T-helper 17 cell (primary cell): ENCODE results near the gene CSF2RB. TPM values are rescaled to one million over a fixed set of nuclear protein-coding genes. Genes with fewer than 3 reads are reported as not detected.
A peak's percentile ranks its signal among the peaks of the same experiment; 100 is the strongest.

ENCODE experiments used
- ATAC-seq: fragments of 150-1000 bp; cut with Tn5 transposase; 2 replicates; pipeline ENCODE4 v1.10.0; 2021; ENCODE audit warnings: mild to moderate bottlenecking, moderate library complexity
- DNase-seq, 3 donors: peaks; one replicate each; pipeline versions ENCODE4 v3.0.0 to v3.0.0-alpha.2; 2020 to 2021
- H3K9me3 ChIP-seq: one replicate; pipeline ENCODE4 v1.7.0; 2013; ENCODE audit warnings: low read length, mild to moderate bottlenecking; ENCODE audit not compliant: control insufficient read depth, poor library complexity, severe bottlenecking
- H3K27ac Mint-ChIP-seq: one replicate; pipeline ENCODE4 v1.8.0; 2022; ENCODE audit warnings: mild to moderate bottlenecking, moderate library complexity, mixed read lengths
- H3K27me3 Mint-ChIP-seq: one replicate; pipeline ENCODE4 v1.8.0; 2022; ENCODE audit warnings: mixed read lengths
- H3K36me3 Mint-ChIP-seq: one replicate; pipeline ENCODE4 v1.8.0; 2022; ENCODE audit warnings: low read depth, mixed read lengths
- H3K4me1 Mint-ChIP-seq: one replicate; pipeline ENCODE4 v1.8.0; 2022; ENCODE audit warnings: mild to moderate bottlenecking, mixed read lengths
- H3K4me3 Mint-ChIP-seq: one replicate; pipeline ENCODE4 v1.8.0; 2022; ENCODE audit warnings: mild to moderate bottlenecking, moderate library complexity, mixed read lengths
- total RNA-seq, 4 donors: library from RNA in 2 of 4; stranded (reverse) in 2 of 4; gene quantifications; one replicate each; pipeline ENCODE4 v1.2.3 and lab custom pipeline; 2022 to 2026

CSF2RB gene
- total RNA-seq, 2 donors from 2014 or later, result 5.1 to 8.0 TPM

DNA sequence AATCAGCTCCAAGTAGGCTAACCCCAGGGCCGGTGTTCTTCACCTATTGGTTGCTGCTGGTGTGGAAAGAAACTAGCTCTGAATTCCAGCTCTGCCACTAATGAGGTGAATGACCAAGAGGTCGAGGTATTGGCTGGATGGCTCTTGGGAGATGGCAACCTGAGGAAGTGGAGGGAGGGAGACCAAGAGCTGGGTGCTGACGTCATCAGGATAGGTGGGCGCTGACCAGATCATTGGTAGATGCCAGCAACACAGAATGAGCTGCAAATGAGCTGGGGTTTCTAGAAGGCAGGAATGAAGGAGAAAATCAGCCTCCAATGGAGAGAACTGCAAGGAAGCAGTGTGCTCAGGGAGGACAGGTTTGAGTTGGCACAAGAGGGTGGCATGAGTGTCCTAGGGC lies 14.7 kb upstream of the CSF2RB start:
- no peaks in the 10 kb centered on the region for H3K9me3 ChIP-seq
- H3K36me3 Mint-ChIP-seq, result peaks cover 5% of the 10 kb centered on the region
- ATAC-seq, result no peak
- DNase-seq, result no peak
- no peak overlapping the region for H3K27ac Mint-ChIP-seq
- peaks cover 7% of the 10 kb centered on the region for H3K27me3 Mint-ChIP-seq
- no peak overlapping the region for H3K4me3 Mint-ChIP-seq
- H3K4me1 Mint-ChIP-seq, result peaks cover 13% of the 10 kb centered on the region

DNA sequence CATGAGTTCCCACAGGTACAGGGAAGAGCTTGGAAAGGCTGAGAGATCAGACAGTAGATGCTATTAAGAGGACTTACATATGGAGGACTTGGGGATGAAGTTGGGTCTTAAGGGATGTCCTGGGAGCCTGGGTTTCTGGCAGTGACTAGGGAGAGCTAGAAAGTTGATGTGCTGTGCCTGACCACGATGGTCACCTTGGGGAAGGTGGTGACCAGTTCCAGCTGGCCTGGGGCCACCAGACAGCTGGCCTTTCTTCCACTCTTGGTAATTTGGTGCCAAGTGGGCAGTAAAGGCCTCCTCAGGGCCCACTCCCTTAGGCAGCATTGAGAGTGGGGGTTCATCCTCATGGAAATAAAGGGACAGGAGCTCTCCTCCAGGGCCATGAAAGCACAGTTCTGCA lies 13.9 kb upstream of the CSF2RB start:
- H3K9me3 ChIP-seq, result no peaks in the 10 kb centered on the region
- ATAC-seq (no peak), DNase-seq (no peak)
- Mint-ChIP-seq H3K27me3 (peaks cover 10% of the 10 kb centered on the region), H3K4me3 (no peak overlapping the region), H3K4me1 (peaks cover 13% of the 10 kb centered on the region), H3K36me3 (peaks cover 7% of the 10 kb centered on the region), H3K27ac (peak overlapping the region; percentile 1)

DNA sequence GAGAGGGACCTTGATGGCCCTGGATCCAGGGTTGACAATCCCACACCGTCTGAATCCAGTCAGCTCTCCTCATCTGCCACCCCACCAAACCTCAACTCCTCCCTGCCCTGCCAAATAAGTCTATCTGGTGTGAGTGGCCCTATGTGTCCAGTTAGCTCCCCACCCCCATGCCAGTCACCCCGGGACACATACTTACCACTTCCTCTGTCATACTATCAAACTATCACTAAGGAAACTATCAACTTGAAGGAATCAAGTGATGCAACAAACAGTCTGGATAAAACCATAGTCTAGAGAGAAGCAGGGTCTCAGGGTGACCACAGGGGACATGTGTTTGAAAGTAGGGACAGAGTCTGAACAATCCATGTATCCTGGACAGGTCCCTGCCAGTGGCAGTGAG lies 13.2 kb upstream of the CSF2RB start:
- peaks cover 7% of the 10 kb centered on the region for H3K36me3 Mint-ChIP-seq
- H3K4me3 Mint-ChIP-seq, result no peak overlapping the region
- H3K27ac Mint-ChIP-seq, result no peak overlapping the region
- no peaks in the 10 kb centered on the region for H3K9me3 ChIP-seq
- ATAC-seq, result no peak
- H3K4me1 Mint-ChIP-seq, result peaks cover 13% of the 10 kb centered on the region
- no peak for DNase-seq
- peaks cover 17% of the 10 kb centered on the region for H3K27me3 Mint-ChIP-seq

DNA sequence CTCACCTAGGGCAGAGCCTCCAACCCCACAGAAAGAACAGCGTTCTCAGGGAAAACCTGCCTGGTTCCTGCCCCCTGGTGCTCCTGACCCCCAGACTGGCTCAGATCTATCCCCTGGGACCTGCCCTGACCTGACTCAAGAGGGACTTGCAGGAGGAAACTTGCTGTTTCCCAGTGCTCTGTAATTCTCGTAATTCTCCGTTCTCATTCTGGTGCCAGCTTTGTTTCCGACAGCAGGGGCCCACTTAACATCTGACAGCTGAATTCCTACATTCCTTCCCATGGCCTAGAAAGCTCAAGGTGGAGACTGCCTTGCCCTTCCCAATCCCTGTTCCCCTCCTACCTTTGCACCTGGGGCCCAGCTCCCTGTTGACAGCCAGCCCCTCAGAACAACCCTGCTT lies 12.5 kb upstream of the CSF2RB start:
- Mint-ChIP-seq H3K4me1 (peaks cover 13% of the 10 kb centered on the region), H3K27ac (peak overlapping the region; percentile 77), H3K27me3 (peaks cover 17% of the 10 kb centered on the region), H3K36me3 (peaks cover 7% of the 10 kb centered on the region), H3K4me3 (peak overlapping the region; percentile 43)
- no peak for DNase-seq
- no peaks in the 10 kb centered on the region for H3K9me3 ChIP-seq
- no peak for ATAC-seq

DNA sequence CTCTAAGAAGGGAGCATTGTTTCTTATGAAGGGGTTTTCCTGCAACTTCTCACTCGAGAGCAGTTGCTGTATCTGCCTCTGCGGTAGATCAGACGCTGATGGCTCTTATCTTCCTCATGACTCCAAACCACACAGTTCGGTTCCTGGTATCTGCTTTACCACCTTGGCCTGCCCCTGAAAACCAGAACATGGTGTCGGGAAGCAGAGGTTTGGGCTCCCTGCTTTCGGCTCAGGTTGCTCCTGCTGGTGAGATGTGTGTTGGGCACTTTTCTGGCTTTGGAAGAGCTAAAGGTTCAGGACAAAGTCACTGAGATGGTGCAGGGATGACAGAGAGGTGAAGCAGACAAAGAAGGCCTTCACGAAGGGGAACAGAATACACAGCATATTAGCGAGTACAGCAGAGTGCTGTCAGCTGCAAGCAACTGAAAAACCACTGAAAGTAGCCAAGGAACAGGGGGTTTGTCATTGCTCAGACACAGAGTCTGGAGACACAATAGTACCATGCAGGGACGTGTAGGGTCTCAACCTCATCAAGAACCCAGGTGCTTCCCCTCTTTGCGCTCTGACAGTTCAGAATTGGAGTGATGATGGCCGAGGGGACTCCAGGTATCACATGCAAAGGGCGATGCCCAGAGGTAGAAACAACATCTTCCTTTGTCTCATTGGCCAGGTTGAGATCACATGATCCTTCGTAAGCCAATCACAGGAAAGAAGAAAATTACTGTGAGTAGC lies 11.9 kb upstream of the CSF2RB start:
- H3K36me3 Mint-ChIP-seq, result peaks cover 7% of the 10 kb centered on the region
- H3K27ac Mint-ChIP-seq, result peak overlapping the region; percentile 77
- H3K9me3 ChIP-seq, result no peaks in the 10 kb centered on the region
- DNase-seq, result no peak
- peaks cover 13% of the 10 kb centered on the region for H3K4me1 Mint-ChIP-seq
- peak; percentile 90 for ATAC-seq
- peak overlapping the region; percentile 43 for H3K4me3 Mint-ChIP-seq
- H3K27me3 Mint-ChIP-seq, result peaks cover 17% of the 10 kb centered on the region

DNA sequence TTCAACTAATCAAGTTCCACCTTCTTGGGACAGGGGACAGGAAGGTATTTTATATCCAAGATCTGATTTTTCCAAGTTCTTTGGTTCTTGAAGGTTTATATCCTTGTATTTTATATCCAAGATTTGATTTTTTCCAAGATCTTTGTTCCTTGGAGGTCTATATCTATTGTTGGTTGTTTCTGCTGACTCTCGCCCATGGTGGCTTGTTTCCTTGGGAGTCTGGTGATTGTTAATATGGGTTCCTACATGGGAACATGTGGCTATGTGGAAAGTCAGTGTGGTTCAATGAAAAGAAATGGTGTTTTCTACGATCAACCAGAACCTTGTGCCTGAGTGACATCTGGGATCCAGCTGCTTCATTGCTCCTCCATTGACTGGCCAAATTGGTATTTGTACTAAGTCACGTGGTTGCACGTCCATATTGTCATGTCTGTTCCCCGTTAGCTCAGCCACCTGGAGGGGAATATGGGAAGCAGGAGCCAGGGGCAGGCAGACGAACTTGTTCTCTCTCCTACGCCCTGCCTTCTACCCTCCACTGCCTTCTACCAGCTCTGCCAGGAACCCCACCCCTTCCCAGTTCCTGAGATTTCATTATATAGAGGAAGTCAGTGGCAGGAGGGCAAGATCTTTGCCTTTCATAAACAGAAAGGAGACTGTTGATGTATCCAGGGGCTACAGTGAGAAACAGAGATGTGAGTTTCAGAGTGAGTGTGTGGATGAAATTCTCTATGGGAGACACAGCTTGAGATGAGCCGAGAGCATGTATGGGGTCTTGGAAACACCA lies 11.1 kb upstream of the CSF2RB start:
- Mint-ChIP-seq H3K27me3 (peaks cover 17% of the 10 kb centered on the region), H3K36me3 (peaks cover 7% of the 10 kb centered on the region), H3K4me3 (no peak overlapping the region), H3K4me1 (peaks cover 13% of the 10 kb centered on the region), H3K27ac (no peak overlapping the region)
- no peaks in the 10 kb centered on the region for H3K9me3 ChIP-seq
- no peak for ATAC-seq
- no peak for DNase-seq

DNA sequence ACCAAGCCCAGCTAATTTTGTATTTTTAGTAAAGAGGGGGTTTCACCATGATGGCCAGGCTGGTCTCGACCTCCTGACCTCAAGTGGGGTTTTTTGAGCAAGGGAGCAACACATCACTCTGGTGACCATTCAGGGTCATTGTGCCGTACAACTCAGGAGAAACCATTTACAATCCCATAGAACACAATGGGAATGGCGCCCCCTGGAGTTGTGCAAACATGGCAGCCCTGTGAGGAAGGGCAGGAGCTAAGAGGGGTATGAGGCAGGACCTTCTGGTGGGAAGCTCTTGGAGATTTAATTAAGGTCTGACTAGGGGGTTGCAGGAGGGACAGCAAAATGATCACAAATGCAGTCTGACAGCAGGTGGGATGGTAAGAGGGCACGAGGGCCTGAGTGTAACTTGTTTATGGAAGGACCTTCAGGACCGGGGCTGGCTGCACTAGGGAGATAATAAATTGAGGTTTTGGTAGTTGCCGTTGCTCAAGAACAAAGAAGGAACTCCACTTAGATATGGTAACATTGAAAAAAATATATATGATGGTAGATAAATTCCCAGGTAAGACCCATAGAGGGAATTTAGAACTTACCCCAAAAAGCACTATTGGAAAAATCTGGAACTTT lies 9.1 kb upstream of the CSF2RB start:
- DNase-seq, result no peak
- peaks cover 27% of the 10 kb centered on the region for H3K27me3 Mint-ChIP-seq
- no peaks in the 10 kb centered on the region for H3K9me3 ChIP-seq
- no peak for ATAC-seq
- peaks cover 11% of the 10 kb centered on the region for H3K4me1 Mint-ChIP-seq
- no peak overlapping the region for H3K4me3 Mint-ChIP-seq
- no peak overlapping the region for H3K27ac Mint-ChIP-seq
- peaks cover 7% of the 10 kb centered on the region for H3K36me3 Mint-ChIP-seq

DNA sequence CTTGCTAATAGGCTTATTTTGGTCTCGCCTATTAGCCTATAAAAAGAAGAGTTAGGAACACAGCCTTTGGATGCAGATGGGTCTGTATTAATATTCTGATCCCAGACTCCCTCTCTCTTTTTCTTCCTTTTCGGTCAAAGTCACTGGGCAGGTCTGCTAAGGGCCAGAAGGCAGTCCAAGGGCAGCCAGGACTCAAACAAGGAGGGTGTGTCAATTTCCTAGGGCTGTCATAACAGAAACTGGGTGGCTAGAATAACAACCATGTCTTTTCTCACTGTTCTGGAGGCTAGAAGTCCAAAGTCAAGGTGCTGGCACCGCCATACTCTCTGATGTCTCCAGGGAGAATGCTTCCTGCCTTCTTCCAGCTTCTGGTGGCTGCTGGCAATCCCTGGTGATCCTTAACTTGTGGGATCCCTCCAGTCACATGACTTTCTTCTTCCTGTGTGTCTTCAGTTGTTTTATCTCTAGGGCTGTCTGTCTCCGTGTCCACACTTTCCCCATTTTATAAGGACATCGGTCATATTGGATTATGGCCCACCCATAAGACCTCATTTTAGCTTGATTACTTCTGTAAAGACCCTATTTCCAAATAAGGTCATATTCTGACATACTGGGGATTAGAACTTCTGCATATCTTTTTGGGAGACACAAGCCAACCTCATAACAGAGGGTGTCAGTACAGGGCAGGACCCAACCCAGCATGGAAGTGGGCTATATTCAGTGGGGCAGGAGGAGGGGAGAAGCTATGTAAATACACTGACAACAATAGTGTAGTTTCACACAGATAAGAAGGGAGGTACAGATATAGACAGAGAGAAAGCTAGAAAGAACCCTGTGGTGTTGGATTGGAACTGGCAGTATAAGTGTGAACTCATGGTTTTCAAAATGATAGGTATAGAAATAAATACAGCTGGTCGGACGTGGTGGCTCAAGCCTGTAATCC lies 5.9 kb upstream of the CSF2RB start:
- peaks cover 2% of the 10 kb centered on the region for H3K4me1 Mint-ChIP-seq
- H3K4me3 Mint-ChIP-seq, result peak overlapping the region; percentile 33
- peaks cover 6% of the 10 kb centered on the region for H3K36me3 Mint-ChIP-seq
- no peak overlapping the region for H3K27ac Mint-ChIP-seq
- DNase-seq (no peak), ATAC-seq (no peak)
- H3K27me3 Mint-ChIP-seq, result peaks cover 35% of the 10 kb centered on the region
- no peaks in the 10 kb centered on the region for H3K9me3 ChIP-seq

DNA sequence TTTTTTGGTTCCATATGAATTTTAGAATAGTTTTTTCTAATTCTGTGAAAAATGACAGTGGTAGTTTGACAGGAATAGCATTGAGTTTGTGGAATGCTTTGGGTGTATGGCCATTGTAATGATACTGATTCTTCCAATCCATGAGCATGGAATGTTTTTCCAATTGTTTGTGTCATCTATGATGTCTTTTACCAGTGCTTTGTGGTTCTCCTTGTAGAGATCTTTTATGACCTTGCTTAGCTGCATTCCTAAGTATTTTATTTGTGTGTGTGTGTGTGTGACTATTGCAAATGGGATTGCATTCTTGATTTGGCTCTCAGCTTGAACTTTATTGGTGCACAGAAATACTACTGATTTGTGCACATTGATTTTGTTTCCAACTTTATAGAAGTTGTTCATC lies 3.0 kb upstream of the CSF2RB start:
- Mint-ChIP-seq H3K27me3 (peaks cover 26% of the 10 kb centered on the region), H3K27ac (no peak overlapping the region), H3K4me3 (no peak overlapping the region), H3K4me1 (peaks cover 12% of the 10 kb centered on the region), H3K36me3 (peaks cover 2% of the 10 kb centered on the region)
- ATAC-seq, result no peak
- no peak for DNase-seq
- no peaks in the 10 kb centered on the region for H3K9me3 ChIP-seq

DNA sequence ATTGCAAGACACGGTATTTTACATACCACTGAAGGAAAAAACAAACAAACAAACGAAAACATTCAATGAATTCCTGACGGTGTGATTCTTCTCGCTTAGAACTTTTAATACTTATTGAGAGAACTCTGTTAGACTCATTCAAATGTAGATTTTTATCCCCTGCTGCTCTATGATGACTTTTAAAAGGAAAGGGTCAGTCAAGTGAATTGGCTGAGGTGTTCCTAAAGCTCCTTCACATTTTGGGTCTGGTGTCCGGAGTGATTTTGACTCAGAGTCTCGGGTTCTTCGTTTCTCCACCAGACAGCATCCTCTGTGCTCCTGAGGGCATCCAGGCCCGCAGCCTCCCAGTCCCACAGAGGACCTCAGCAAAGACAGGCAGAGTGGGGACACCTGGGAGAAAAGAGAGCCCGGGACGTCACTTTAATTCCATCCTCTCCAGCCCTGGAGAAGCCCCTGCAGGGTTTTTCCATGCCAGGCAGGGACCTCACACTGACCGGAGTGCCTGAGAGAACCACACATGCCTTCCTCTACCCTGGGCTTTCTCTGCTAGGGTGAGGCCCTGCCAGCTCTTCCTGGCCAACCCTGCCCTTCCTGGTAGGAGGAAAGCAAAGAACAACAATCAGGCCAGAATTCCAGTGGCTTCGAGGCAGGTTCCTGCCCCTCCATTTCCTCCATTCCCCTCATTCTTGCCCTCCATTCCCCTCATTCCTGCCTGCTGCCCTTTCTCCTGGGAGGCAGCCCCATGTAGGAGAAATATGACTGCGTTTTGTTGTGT lies 1.4 kb upstream of the CSF2RB start:
- no peak for DNase-seq
- H3K27ac Mint-ChIP-seq, result no peak overlapping the region

DNA sequence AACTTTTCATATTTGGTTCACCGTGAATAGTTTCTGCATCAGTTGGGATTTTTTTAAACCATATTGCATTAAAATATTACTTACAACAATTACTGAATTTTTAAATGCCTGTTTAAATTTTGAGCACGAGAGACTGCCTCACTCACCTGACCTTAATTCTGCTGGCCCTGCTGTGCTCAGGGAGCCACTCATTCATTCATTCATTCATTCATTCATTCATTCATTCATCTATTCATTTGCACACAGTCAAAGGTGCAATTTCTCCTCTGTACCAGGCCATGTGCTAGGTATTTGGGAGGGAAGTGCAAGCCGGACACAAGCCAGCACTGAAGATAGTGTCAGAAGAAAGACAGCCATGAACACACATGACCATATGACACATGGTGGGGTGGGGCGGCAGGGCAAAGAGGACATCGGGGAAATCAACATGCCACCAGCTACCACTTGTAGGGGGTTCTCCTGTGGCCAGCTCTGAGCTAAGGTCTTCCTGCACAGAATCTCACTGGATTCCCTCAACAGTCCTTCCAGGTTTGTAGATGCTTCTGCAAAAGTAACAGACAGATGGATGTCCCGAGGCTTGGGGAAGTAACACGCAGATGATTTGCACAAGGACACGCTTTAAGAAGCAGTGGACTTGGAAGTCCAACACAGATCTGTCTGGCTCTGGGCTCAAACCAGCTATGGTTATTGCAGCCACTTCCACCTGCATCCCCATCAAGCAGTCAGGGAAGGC lies 568 bp upstream of the CSF2RB start:
- no peak for ATAC-seq
- Mint-ChIP-seq H3K36me3 (peaks cover 2% of the 10 kb centered on the region), H3K4me1 (peaks cover 12% of the 10 kb centered on the region), H3K27me3 (peaks cover 28% of the 10 kb centered on the region), H3K4me3 (peak overlapping the region; percentile 88), H3K27ac (peak overlapping the region; percentile 43)
- H3K9me3 ChIP-seq, result no peaks in the 10 kb centered on the region
- DNase-seq, result no peak

More for the DNA sequence above, 1.4 kb upstream of the CSF2RB start:
- Mint-ChIP-seq H3K4me3 (no peak overlapping the region), H3K36me3 (peaks cover 2% of the 10 kb centered on the region), H3K4me1 (peaks cover 12% of the 10 kb centered on the region), H3K27me3 (peaks cover 27% of the 10 kb centered on the region)
- H3K9me3 ChIP-seq, result no peaks in the 10 kb centered on the region
- ATAC-seq, result no peak

DNA sequence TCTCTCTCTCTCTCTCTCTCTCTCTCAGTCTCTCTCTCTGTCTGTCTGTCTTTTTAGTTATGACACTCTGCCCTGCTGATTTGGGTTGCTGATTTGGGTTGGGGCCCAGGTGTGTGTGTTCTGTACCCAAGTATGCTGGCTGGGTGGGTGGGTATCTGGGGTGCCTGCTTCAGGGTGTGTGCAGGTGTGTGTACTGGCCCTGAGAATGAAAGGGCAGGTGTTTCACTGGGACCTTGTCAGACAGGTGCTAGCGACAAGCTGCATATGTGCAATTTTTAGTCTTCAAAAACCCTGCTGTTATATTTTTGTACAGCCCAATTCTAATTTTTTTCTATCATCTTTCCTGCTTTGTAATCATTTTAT lies 943 bp downstream of the CSF2RB start:
- no peaks in the 10 kb centered on the region for H3K9me3 ChIP-seq
- H3K27me3 Mint-ChIP-seq, result peaks cover 22% of the 10 kb centered on the region
- peak overlapping the region; percentile 88 for H3K4me3 Mint-ChIP-seq
- H3K36me3 Mint-ChIP-seq, result peaks cover 2% of the 10 kb centered on the region
- DNase-seq (no peak), ATAC-seq (no peak)
- peaks cover 12% of the 10 kb centered on the region for H3K4me1 Mint-ChIP-seq
- peak overlapping the region; percentile 43 for H3K27ac Mint-ChIP-seq
